ENCODE data around the gene NPB. TPM values are rescaled to one million over a fixed set of nuclear protein-coding genes. Genes with fewer than 3 reads are reported as not detected.

NPB gene
- total RNA-seq, 4 donors from 2014 or later: 0.12 to 0.16 TPM; not detected in 2

DNA sequence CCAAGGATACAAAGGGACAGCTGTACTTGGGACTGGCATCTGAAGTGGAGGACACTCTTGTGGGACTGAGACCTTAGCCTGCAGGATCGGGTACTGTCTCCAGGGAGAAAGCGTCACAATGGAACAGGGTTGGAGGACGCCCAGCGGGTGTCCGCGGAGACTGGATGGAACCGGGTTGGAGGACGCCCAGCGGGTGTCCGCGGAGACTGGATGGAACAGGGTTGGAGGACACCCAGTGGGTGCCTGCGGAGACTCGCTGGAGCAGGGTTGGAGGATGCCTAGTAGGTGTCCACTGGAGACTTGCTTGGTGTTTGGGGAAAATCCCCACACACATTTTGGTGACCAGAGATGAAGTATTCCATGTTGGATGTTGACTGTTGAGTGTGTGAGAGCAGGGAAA, 45.2 kb downstream of the NPB start, which contains the start of gene MYADML2:
TSS of gene MYADML2 (minus strand) at position 45 of the 400 bp plus-strand sequence. CDS start 5,492 bp downstream, outside the sequence.
- Histone ChIP-seq H3K36me3 (no peaks in the 10 kb centered on the region), H3K9me3 (no peaks in the 10 kb centered on the region), H3K4me1 (peaks cover 0 to under 1% (median 0%) of the 10 kb centered on the region in 3 donors), H3K27me3 (peaks cover 28% of the 10 kb centered on the region), H3K27ac (no peak within 1 kb of the TSS), H3K4me3 (no peak within 1 kb of the TSS)
- no peak for ATAC-seq
- TF ChIP-seq EP300 (IDR thresholded peaks at IDR 0.05) (no peak), POLR2AphosphoS5 (IDR thresholded peaks at IDR 0.05) (no peak), POLR2A (IDR thresholded peaks at IDR 0.05) (no peak)
- TF ChIP-seq, protein P1, sequence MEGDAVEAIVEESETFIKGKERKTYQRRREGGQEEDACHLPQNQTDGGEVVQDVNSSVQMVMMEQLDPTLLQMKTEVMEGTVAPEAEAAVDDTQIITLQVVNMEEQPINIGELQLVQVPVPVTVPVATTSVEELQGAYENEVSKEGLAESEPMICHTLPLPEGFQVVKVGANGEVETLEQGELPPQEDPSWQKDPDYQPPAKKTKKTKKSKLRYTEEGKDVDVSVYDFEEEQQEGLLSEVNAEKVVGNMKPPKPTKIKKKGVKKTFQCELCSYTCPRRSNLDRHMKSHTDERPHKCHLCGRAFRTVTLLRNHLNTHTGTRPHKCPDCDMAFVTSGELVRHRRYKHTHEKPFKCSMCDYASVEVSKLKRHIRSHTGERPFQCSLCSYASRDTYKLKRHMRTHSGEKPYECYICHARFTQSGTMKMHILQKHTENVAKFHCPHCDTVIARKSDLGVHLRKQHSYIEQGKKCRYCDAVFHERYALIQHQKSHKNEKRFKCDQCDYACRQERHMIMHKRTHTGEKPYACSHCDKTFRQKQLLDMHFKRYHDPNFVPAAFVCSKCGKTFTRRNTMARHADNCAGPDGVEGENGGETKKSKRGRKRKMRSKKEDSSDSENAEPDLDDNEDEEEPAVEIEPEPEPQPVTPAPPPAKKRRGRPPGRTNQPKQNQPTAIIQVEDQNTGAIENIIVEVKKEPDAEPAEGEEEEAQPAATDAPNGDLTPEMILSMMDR (IDR thresholded peaks at IDR 0.05): no peak
- 80 to 84% methylated on average over 2 to 11 of the region's 13 CpGs for WGBS, 2 donors (ENCODE audit: low coverage in 1 of 2)

DNA sequence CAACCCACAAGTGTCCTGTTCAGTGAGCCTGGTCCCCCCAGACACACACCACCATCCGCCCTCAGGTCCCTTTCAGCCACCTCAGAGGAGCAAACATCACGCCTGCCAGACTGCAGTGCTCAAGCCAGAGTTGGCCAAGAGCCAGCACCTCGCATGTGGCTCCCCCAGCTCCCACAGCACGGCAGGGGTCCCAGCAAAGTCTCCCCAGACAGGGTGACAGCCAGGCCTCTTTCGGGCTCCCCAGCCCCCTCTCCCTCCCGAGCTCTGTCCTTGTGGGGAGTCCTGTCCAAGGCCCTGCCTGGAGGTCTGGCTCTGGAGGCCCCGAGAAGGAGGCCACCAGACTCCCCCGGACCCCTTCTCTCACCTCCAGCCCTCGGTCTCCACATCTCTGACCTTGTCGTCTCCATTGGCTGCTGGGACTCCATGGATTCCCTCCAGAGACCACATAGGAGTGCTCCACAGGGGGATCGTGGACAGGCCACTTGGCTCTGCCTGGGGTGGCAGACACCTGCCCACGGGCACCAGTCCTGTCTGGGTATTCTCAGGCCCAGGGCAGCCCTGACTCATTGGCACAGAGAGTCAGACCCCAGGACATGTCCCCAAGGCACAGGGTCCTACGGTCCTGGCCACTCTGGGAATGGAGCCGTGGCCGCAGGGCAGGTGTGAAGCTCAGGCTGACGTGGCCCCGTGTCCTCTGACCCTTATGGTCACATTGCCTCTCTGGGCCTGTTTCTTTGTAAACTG, 46.8 kb downstream of the NPB start:
- no peak for ATAC-seq
- Histone ChIP-seq H3K9me3 (no peaks in the 10 kb centered on the region), H3K36me3 (no peaks in the 10 kb centered on the region), H3K4me1 (no peaks in the 10 kb centered on the region), H3K4me3 (no peak overlapping the region), H3K27ac (no peak overlapping the region), H3K27me3 (peaks cover 25% of the 10 kb centered on the region)
- TF ChIP-seq, protein P1 (IDR thresholded peaks at IDR 0.05): no peak
- TF ChIP-seq POLR2A (IDR thresholded peaks at IDR 0.05) (no peak), EP300 (IDR thresholded peaks at IDR 0.05) (no peak), POLR2AphosphoS5 (IDR thresholded peaks at IDR 0.05) (no peak)
- WGBS, 2 donors (ENCODE audit: low coverage in 1 of 2): 84% methylated on average over 7 of the region's 17 CpGs; no CpG with 5 or more reads in 1 of the 2 donors

DNA sequence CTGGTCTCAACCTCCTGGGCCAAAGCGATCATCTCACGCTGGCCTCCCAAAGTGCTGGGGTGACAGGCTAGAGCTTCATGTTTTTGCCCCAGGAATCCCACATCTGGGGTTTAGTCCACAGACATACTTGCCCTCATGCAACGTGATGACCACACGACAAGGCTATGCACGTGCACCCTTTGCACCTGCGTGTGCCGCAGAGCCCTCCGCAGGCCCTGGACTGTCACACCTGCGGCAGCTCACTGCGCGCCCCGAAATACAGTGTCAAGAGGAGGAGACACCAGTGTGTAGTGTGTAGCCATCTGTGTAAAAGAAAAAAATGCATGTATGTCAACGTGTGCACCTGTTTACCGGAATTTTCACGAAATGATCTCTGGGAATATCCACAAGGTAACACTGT, 48.5 kb downstream of the NPB start:
- Histone ChIP-seq H3K36me3 (no peaks in the 10 kb centered on the region), H3K27me3 (peaks cover 30% of the 10 kb centered on the region), H3K4me3 (no peak overlapping the region), H3K27ac (no peak overlapping the region), H3K4me1 (no peaks in the 10 kb centered on the region), H3K9me3 (no peaks in the 10 kb centered on the region)
- no peak for ATAC-seq
- WGBS, 2 donors (ENCODE audit: low coverage in 1 of 2): 77% methylated on average over 6 of the region's 15 CpGs; no CpG with 5 or more reads in 1 of the 2 donors
- TF ChIP-seq POLR2A (IDR thresholded peaks at IDR 0.05) (no peak), EP300 (IDR thresholded peaks at IDR 0.05) (no peak), POLR2AphosphoS5 (IDR thresholded peaks at IDR 0.05) (no peak)
- TF ChIP-seq, protein P1 (IDR thresholded peaks at IDR 0.05): no peak

DNA sequence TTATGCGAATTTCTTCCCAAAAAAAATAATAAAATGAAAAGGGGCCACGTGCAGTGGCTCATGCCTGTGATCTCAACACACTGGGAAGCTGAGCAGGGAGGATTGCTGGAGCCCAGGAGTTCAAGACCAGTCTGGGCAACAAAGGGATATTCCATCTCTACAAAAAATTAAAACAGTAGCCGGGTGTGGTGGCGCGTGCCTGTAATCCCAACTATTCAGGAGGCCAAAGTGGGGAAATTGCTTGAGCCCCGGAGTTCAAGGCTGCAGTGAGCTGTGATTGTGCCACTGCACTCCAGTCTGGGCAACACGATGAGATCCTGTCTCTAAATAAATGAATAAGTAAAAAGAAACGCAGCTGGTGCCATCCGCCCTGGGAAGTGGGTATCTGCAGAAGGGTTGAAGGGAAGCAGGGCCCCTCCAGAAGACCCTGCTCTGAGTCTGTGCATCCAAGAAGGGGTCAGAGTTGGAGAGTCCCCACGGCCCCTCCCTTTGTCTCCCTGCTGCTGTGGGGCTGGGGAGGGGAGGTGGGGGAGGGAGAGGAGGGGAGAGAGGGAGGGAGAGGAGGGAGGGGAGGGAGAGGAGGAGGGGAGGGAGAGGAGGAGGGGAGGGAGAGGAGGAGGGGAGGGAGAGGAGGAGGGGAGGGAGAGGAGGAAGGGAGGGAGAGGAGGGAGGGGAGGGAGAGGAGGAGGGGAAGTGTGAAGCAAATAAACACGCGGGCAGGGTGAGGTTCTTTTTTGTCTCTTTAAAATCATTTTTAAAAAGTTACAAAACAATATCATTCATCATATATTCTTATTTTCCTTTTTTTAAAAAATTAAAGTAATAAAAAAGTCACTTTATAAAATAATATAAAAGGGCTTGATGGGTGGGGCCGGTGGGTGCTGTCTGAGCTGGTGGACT, 50.0 kb downstream of the NPB start:
- no peak for ATAC-seq
- peaks cover 46% of the 10 kb centered on the region for H3K27me3 ChIP-seq
- no peak overlapping the region for H3K27ac ChIP-seq
- H3K9me3 ChIP-seq: no peaks in the 10 kb centered on the region
- WGBS, 2 donors (ENCODE audit: low coverage in 1 of 2): 47 to 51% methylated on average over 7 to 11 of the region's 13 CpGs
- no peak overlapping the region for H3K4me3 ChIP-seq
- TF ChIP-seq POLR2AphosphoS5 (IDR thresholded peaks at IDR 0.05) (no peak), POLR2A (IDR thresholded peaks at IDR 0.05) (no peak), EP300 (IDR thresholded peaks at IDR 0.05) (no peak)
- TF ChIP-seq, protein P1 (IDR thresholded peaks at IDR 0.05): no peak
- no peaks in the 10 kb centered on the region for H3K4me1 ChIP-seq
- no peaks in the 10 kb centered on the region for H3K36me3 ChIP-seq

Other genes starting within 250 kb of the NPB start
- gene PDE6G, start 245.7 kb upstream of the NPB start, total RNA-seq: under 1 TPM in 1 of 4 donors, not detected in 3; 0.62 TPM
- gene OXLD1, start 235.6 kb upstream of the NPB start, total RNA-seq: 10 to 100 TPM; 19.4 to 31.8 (median 25.3) TPM
- gene CCDC137, start 235.5 kb upstream of the NPB start, total RNA-seq: 10 to 100 TPM in 2 of 4 donors, 1 to 10 TPM in 2; 8.2 to 16.1 (median 11.4) TPM
- gene ARL16, start 218.4 kb upstream of the NPB start, total RNA-seq: 10 to 100 TPM; 26.2 to 52.8 (median 30.2) TPM
- gene HGS, start 218.2 kb upstream of the NPB start, total RNA-seq: 10 to 100 TPM; 51.5 to 90.5 (median 66.6) TPM
- gene MRPL12, start 198.9 kb upstream of the NPB start, total RNA-seq: 10 to 100 TPM; 27.5 to 42.9 (median 29.3) TPM
- gene SLC25A10, start 190.0 kb upstream of the NPB start, total RNA-seq: 1 to 10 TPM; 3.0 to 8.8 (median 5.0) TPM
- gene GCGR, start 98.1 kb upstream of the NPB start, total RNA-seq: under 1 TPM in 1 of 4 donors, not detected in 3; 0.47 TPM
- gene MCRIP1, start 68.9 kb upstream of the NPB start, total RNA-seq: 100 to 1,000 TPM in 1 of 4 donors, 10 to 100 TPM in 3; 70.4 to 131 (median 85.9) TPM
- gene PPP1R27, start 67.2 kb upstream of the NPB start, total RNA-seq: not detected
- gene P4HB, start 41.7 kb upstream of the NPB start, total RNA-seq: 100 to 1,000 TPM; 257 to 365 (median 324) TPM
- gene ARHGDIA, start 30.9 kb upstream of the NPB start, total RNA-seq: 100 to 1,000 TPM; 120 to 219 (median 169) TPM
- gene ALYREF, start 10.7 kb upstream of the NPB start, total RNA-seq: 10 to 100 TPM; 26.6 to 68.1 (median 55.5) TPM
- gene ANAPC11, start 10.5 kb upstream of the NPB start, total RNA-seq: 100 to 1,000 TPM in 3 of 4 donors, 10 to 100 TPM in 1; 81.0 to 128 (median 119) TPM
- 10 to 100 TPM; 18.4 to 45.8 (median 34.4) TPM for gene PCYT2, start 9.2 kb downstream of the NPB start, total RNA-seq
- gene SIRT7, start 15.9 kb downstream of the NPB start, total RNA-seq: 10 to 100 TPM; 14.3 to 24.1 (median 18.3) TPM
- 10 to 100 TPM; 18.8 to 39.3 (median 25.3) TPM for gene MAFG, start 25.5 kb downstream of the NPB start, total RNA-seq
- 1 to 10 TPM; 3.4 to 6.8 (median 5.1) TPM for gene PYCR1, start 35.1 kb downstream of the NPB start, total RNA-seq
- gene MYADML2, start 45.0 kb downstream of the NPB start, total RNA-seq: not detected
- gene NOTUM, start 58.9 kb downstream of the NPB start, total RNA-seq: under 1 TPM in 1 of 4 donors, not detected in 3; 0.22 TPM
- 10 to 100 TPM; 11.7 to 24.4 (median 18.6) TPM for gene ASPSCR1, start 75.4 kb downstream of the NPB start, total RNA-seq
- gene CENPX, start 120.6 kb downstream of the NPB start, total RNA-seq: 100 to 1,000 TPM in 1 of 4 donors, 10 to 100 TPM in 3; 65.3 to 110 (median 78.8) TPM
- gene LRRC45, start 121.1 kb downstream of the NPB start, total RNA-seq: 10 to 100 TPM in 2 of 4 donors, 1 to 10 TPM in 2; 4.4 to 16.3 (median 12.4) TPM
- gene RAC3, start 129.4 kb downstream of the NPB start, total RNA-seq: 1 to 10 TPM in 1 of 4 donors, under 1 TPM in 2, not detected in 1; 0.50 to 6.9 (median 0.54) TPM
- gene DCXR, start 135.5 kb downstream of the NPB start, total RNA-seq: 100 to 1,000 TPM in 2 of 4 donors, 10 to 100 TPM in 2; 70.7 to 140 (median 108) TPM
- 10 to 100 TPM; 28.8 to 48.2 (median 34.3) TPM for gene RFNG, start 149.6 kb downstream of the NPB start, total RNA-seq
- 100 to 1,000 TPM in 1 of 4 donors, 10 to 100 TPM in 3; 69.3 to 103 (median 77.2) TPM for gene GPS1, start 149.7 kb downstream of the NPB start, total RNA-seq
- gene DUS1L, start 163.6 kb downstream of the NPB start, total RNA-seq: 10 to 100 TPM; 35.8 to 62.8 (median 52.9) TPM
- 10 to 100 TPM; 22.6 to 52.8 (median 48.3) TPM for gene FASN, start 196.0 kb downstream of the NPB start, total RNA-seq